ENCODE results near the gene AGRN. TPM values are rescaled to one million over a fixed set of nuclear protein-coding genes. Genes with fewer than 3 reads are reported as not detected.
A peak's percentile ranks its signal among the peaks of the same experiment; 100 is the strongest.

The AGRN gene
- polyA plus RNA-seq, 1 experiment, result 28.3 TPM

DNA sequence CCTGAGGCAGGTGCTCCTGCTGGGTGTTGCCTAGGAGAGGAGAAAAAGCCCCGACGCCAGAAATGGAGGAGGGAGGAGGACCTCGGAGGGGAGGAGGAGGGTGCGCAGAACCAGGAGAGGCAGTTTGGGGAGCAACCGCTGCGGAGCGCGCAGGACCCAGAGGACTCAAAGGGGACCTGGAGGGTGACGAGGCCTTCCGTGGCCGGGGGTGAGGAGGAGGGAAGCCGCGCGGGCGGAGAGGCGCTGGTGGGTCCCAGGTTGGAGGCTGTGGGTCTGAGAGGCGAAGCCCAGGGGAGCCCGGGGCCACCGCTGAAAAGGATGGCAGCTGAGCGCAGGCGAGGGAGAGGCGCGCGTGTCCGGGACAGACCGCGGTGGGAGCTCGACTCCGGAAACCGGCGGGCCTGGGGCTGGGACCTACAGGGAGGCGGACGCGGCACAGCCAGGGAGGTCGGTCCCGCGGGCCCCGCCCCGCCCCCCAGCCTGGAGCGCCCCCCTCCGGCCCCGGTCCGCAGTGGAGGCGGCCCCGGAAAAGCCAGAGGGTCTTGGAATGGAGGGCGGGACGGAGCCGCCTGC, 39.1 kb downstream of the AGRN start:
- TF ChIP-seq, protein P1, sequence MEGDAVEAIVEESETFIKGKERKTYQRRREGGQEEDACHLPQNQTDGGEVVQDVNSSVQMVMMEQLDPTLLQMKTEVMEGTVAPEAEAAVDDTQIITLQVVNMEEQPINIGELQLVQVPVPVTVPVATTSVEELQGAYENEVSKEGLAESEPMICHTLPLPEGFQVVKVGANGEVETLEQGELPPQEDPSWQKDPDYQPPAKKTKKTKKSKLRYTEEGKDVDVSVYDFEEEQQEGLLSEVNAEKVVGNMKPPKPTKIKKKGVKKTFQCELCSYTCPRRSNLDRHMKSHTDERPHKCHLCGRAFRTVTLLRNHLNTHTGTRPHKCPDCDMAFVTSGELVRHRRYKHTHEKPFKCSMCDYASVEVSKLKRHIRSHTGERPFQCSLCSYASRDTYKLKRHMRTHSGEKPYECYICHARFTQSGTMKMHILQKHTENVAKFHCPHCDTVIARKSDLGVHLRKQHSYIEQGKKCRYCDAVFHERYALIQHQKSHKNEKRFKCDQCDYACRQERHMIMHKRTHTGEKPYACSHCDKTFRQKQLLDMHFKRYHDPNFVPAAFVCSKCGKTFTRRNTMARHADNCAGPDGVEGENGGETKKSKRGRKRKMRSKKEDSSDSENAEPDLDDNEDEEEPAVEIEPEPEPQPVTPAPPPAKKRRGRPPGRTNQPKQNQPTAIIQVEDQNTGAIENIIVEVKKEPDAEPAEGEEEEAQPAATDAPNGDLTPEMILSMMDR (IDR thresholded peaks at IDR 0.05; ENCODE audit: low read depth, low read length), result peak; percentile 22
- H3K27ac ChIP-seq (ENCODE audit: low read depth, low read length), result no peak overlapping the region
- H3K27me3 ChIP-seq (ENCODE audit: control insufficient read depth, insufficient read depth, low read length), result peaks cover 3% of the 10 kb centered on the region
- H3K9me3 ChIP-seq (ENCODE audit: control insufficient read depth, insufficient read depth, low read length), result no peaks in the 10 kb centered on the region; the same call in 1 of the 2 replicates
- peak overlapping the region; percentile 62 for H3K4me3 ChIP-seq (ENCODE audit: low read depth, low read length)
- CTCF ChIA-PET, result interaction anchor here (0.7 to 1.3 kb wide), 3 partner anchors 18 to 76 kb away, joined by 3 to 4 read pairs (median 3); no protein-coding TSS in a partner anchor
- POLR2A ChIA-PET, result interaction anchor here (1.1 kb wide), 1 partner anchor 37 kb away, joined by 4 read pairs; no protein-coding TSS in a partner anchor
- no peak for DNase-seq (ENCODE audit: low read depth, low spot score)

DNA sequence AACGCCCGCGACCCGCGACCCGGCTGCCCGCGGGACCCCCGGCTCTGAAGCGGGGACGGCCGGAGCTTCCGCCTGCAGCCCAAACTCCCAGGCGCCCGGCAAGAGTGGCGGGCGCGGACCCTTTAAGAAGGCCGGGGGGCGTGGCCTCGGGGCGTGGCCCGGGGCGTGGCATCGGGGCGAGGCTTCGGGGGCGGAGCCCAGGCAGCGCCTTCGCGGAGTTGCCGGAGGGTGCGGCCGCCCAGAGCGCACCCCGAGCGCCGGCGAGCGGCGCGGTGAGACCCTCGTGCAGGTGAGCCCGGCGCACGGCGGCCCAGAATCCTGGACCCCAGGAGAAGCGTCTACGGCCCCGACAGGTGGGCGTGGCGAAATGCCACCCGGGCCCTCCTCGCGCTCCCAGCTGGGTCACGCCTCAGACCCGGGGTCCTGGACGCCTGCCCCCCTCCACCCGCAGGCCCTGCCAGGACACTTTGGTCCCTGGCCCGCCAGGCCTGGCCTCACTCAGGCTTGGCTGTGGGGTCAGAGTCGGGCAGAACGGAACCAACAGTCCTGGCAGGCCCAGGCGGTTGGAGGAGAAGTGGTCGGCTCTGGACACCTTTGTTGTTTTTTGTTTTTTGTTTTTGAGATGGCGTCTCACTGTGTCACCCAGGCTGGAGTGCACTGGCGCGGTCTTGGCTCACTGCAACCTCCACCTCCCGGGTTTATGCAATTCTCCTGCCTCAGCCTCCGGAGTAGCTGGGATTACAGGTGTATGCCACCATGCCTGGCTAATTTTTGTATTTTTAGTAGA, 39.8 kb downstream of the AGRN start:
- no peak for DNase-seq (ENCODE audit: low read depth, low spot score)
- Histone ChIP-seq H3K9me3 (ENCODE audit: control insufficient read depth, insufficient read depth, low read length) (no peaks in the 10 kb centered on the region; the same call in 1 of the 2 replicates), H3K4me3 (ENCODE audit: low read depth, low read length) (peak overlapping the region; percentile 62), H3K27ac (ENCODE audit: low read depth, low read length) (no peak overlapping the region), H3K27me3 (ENCODE audit: control insufficient read depth, insufficient read depth, low read length) (peaks cover 3% of the 10 kb centered on the region)
- TF ChIP-seq, protein P1 (IDR thresholded peaks at IDR 0.05; ENCODE audit: low read depth, low read length), result no peak
- ChIA-PET CTCF (interaction anchor here (1.3 kb wide), 1 partner anchor 77 kb away, joined by 4 read pairs; no protein-coding TSS in a partner anchor), POLR2A (interaction anchor here (1.1 kb wide), 1 partner anchor 38 kb away, joined by 4 read pairs; no protein-coding TSS in a partner anchor)

DNA sequence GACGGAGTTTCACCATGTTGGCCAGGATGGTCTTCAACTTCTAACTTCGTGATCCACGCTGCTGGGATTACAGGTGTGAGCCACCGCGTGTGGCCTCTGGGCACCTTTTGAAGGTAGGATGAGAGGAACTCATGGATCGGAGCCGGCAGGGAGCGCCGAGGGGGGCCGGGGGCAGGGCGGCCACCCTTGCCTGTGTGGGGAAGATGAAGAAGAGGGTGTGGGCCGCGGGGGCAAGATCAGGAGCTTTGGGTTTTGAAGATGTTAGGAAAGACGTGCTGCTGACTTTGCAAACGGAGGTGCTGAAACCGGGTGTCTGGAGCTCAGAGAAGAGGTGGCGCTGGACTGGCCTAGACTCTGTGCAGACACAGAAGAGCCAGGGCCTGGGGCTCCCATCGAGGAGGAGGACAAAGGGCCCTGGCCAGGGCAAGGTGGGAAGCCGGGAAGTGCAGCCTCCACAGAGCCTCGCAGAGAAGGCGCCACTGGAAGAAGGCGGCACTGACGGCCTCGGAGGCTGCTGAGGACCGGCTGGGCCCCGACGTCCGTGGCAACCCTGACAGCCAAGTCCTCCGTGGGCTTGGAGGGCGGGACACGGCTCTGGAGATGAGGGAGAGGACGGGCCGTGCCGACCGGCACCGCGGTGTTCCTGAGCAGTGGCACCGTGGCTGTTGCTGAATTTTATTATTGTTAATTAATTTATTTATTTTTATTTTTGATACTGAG, 40.5 kb downstream of the AGRN start:
- ChIA-PET CTCF (no interaction called here), POLR2A (no interaction called here)
- DNase-seq (ENCODE audit: low read depth, low spot score), result no peak
- H3K9me3 ChIP-seq (ENCODE audit: control insufficient read depth, insufficient read depth, low read length), result no peaks in the 10 kb centered on the region; the same call in 1 of the 2 replicates
- H3K4me3 ChIP-seq (ENCODE audit: low read depth, low read length), result no peak overlapping the region
- no peak overlapping the region for H3K27ac ChIP-seq (ENCODE audit: low read depth, low read length)
- H3K27me3 ChIP-seq (ENCODE audit: control insufficient read depth, insufficient read depth, low read length), result peaks cover 3% of the 10 kb centered on the region
- TF ChIP-seq, protein P1 (IDR thresholded peaks at IDR 0.05; ENCODE audit: low read depth, low read length), result no peak

DNA sequence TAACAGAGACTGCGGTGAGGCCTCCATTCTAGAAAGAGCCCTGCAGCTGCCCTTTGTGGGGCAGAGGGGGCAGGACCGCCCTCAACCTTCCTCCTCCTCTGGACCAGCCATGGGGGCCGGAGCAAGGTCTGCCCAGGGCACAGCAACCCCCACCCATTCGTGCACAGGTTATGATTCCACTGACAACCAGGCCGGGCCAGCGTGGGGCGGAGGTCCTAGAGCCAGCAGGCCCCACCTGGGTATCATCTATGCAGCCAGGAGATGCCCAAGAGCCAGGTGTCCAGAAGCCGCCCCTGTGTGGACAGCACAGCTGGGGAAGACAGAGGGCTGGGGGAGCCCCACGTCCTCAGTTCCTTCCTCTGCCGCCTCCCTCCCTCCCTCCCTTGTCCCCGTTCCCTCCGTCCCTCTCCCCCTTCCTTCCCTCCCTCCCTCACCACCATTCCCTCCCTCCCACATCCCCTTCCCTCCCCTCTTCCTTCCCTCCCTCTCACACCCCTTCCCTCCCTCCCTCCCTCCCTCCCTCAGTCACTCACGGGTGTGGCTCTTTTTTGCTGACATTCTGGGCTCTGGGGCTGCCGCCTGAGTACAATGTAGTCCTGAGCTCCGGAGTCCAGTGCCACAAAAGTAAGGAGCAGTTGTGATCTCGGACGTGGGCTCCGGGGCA, 41.9 kb downstream of the AGRN start:
- Histone ChIP-seq H3K27ac (ENCODE audit: low read depth, low read length) (no peak overlapping the region), H3K4me3 (ENCODE audit: low read depth, low read length) (no peak overlapping the region), H3K9me3 (ENCODE audit: control insufficient read depth, insufficient read depth, low read length) (no peaks in the 10 kb centered on the region; the same call in 1 of the 2 replicates), H3K27me3 (ENCODE audit: control insufficient read depth, insufficient read depth, low read length) (peaks cover 3% of the 10 kb centered on the region)
- POLR2A ChIA-PET, result no interaction called here
- CTCF ChIA-PET, result interaction anchor here (1.0 to 1.2 kb wide), 2 partner anchors 77 to 79 kb away, joined by 3 read pairs; no protein-coding TSS in a partner anchor
- no peak for DNase-seq (ENCODE audit: low read depth, low spot score)
- TF ChIP-seq, protein P1 (IDR thresholded peaks at IDR 0.05; ENCODE audit: low read depth, low read length), result no peak
